Esophagus squamous epithelium (tissue), 5 donors: ENCODE data around the gene LRRC71. TPM values are rescaled to one million over a fixed set of nuclear protein-coding genes. Genes with fewer than 3 reads are reported as not detected.

Experiments used
- DNase-seq: peaks from one replicate; lab custom pipeline; 2025; lab: John Stamatoyannopoulos, UW
- H3K27ac ChIP-seq, 4 donors: fragments of 200-600 bp; sonication (generic); one replicate each; pipeline ENCODE4 v1.5.1; 2016 to 2019; ENCODE audit warnings: mild to moderate bottlenecking in 1 of 4
- H3K27me3 ChIP-seq, 4 donors: fragments of 200-600 bp; sonication (generic); 1 replicate in 3 of 4; 2 replicates in 1 of 4; pipeline versions ENCODE4 v1.5.1 to v1.6.0; 2017 to 2021; ENCODE audit warnings: antibody characterized with exemption in 1 of 4
- H3K36me3 ChIP-seq, 3 donors: fragments of 200-600 bp; sonication (generic); one replicate each; pipeline ENCODE4 v1.5.1; 2016 to 2019
- H3K4me1 ChIP-seq, 3 donors: fragments of 200-600 bp; sonication (generic); one replicate each; pipeline ENCODE4 v1.5.1; 2017 to 2019
- H3K4me3 ChIP-seq, 4 donors: fragments of 200-600 bp; sonication (generic); 1 replicate in 3 of 4; 2 replicates in 1 of 4; pipeline ENCODE4 v1.5.1; 2016 to 2019; ENCODE audit warnings: mild to moderate bottlenecking in 2 of 4, moderate library complexity in 1 of 4
- H3K9me3 ChIP-seq, 3 donors: fragments of 200-600 bp; sonication (generic); one replicate each; pipeline ENCODE4 v1.5.1; 2016 to 2019
- POLR2A ChIP-seq, 4 donors: fragments of 450-650 bp; IDR thresholded peaks; one replicate each; pipeline ENCODE4 v1.6.1; 2017; ENCODE audit warnings: antibody characterized with exemption in 4 of 4, mild to moderate bottlenecking in 4 of 4, moderate library complexity in 3 of 4
- WGBS, 2 donors: methylation state at CpG; one replicate each; pipeline ENCODE4 v1.1.5; 2018; 5-methylcytosine and 5-hydroxymethylcytosine counted together
- intact Hi-C: fragments of 100-400 bp; cut with DNase I; formaldehyde crosslinking; loops from one replicate; pipeline ENCODE4 v1.15.0; 2022
- total RNA-seq, 4 donors: library from RNA; depleted of rRNA; stranded (reverse); fragments of >200 nt; gene quantifications; one replicate each; pipeline ENCODE4 v1.1.0, GENCODE V29; 2016
- TF ChIP-seq, protein P1 (sequence below), 6 experiments: fragments of 450-650 bp in 4 of 6; fragments of 200-600 bp in 2 of 6; sonication (generic) in 2 of 6; IDR thresholded peaks; one replicate each; pipeline ENCODE4 v1.5.1; 2016 to 2019; ENCODE audit warnings: antibody characterized with exemption in 6 of 6, mild to moderate bottlenecking in 4 of 6, moderate library complexity in 4 of 6
- donor health status: DM: yes; HTN: yes; CAD: no.

The LRRC71 gene
- total RNA-seq, 4 donors from 2014 or later = not detected

DNA sequence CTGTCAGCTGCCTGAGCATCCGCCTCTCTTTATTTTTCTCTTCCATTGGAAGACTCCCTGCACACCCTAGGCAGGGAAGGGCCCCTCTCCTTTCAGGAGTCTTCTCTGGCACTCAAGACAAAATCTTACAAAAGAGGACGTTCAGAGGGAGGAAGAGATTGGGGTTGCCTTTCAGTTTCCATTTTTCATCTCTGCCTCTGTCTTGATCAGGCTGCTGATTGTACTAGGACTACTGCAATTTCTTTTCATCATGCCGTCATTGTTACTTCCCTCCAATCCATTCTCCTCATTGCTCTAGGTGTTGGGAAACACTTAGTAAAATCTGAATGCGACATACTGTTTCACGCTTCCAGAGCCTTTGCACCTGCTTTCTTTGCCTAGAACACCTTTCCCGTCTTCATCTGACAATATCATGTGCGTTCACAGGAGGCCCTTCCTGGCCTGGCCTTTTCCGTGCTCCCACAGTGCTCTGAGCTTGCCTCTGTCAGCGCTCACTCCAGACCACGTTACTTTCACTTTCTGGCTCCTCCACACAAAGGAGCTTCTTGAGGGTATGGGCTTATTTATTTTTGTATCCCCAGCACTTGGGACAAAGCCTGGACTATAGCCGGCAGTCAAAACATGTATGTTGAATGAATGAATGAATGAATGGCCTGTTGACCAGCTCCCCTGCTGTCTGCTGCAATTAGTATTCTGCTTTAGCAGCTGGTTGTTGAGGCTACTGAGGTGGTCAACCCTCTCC lies 10.9 kb downstream of the LRRC71 start:
- Histone ChIP-seq H3K36me3 (peaks cover 0 to 13% (median 0%) of the 10 kb centered on the region in 3 donors), H3K27me3 (peaks cover 3 to 45% (median 12%) of the 10 kb centered on the region in 4 donors), H3K27ac (no peak overlapping the region), H3K4me1 (peaks cover 7 to 21% (median 10%) of the 10 kb centered on the region in 3 donors), H3K9me3 (no peaks in the 10 kb centered on the region), H3K4me3 (no peak overlapping the region)
- WGBS, 2 donors = 54 to 55% methylated on average over 11 of the region's 11 CpGs
- TF ChIP-seq POLR2A (IDR thresholded peaks at IDR 0.05) = no peak
- TF ChIP-seq, protein P1, sequence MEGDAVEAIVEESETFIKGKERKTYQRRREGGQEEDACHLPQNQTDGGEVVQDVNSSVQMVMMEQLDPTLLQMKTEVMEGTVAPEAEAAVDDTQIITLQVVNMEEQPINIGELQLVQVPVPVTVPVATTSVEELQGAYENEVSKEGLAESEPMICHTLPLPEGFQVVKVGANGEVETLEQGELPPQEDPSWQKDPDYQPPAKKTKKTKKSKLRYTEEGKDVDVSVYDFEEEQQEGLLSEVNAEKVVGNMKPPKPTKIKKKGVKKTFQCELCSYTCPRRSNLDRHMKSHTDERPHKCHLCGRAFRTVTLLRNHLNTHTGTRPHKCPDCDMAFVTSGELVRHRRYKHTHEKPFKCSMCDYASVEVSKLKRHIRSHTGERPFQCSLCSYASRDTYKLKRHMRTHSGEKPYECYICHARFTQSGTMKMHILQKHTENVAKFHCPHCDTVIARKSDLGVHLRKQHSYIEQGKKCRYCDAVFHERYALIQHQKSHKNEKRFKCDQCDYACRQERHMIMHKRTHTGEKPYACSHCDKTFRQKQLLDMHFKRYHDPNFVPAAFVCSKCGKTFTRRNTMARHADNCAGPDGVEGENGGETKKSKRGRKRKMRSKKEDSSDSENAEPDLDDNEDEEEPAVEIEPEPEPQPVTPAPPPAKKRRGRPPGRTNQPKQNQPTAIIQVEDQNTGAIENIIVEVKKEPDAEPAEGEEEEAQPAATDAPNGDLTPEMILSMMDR (IDR thresholded peaks at IDR 0.05) = no peak
- intact Hi-C loops = no loop called here
- DNase-seq = no peak

GRCh38 chr1:156931974-156932710 lies 11.7 kb downstream of the LRRC71 start:
- H3K36me3 ChIP-seq = peaks cover 0 to 20% (median 6%) of the 10 kb centered on the region in 3 donors
- no peak for DNase-seq
- WGBS, 2 donors = 53 to 62% methylated on average over 6 of the region's 8 CpGs
- H3K27ac ChIP-seq = no peak overlapping the region
- no peak overlapping the region for H3K4me3 ChIP-seq
- TF ChIP-seq, protein P1 (IDR thresholded peaks at IDR 0.05) = no peak
- TF ChIP-seq POLR2A (IDR thresholded peaks at IDR 0.05) = no peak
- intact Hi-C loops = no loop called here
- no peaks in the 10 kb centered on the region for H3K9me3 ChIP-seq
- H3K4me1 ChIP-seq = peaks cover 7 to 19% (median 9%) of the 10 kb centered on the region in 3 donors
- peaks cover 0 to 37% (median 9%) of the 10 kb centered on the region in 4 donors for H3K27me3 ChIP-seq

DNA sequence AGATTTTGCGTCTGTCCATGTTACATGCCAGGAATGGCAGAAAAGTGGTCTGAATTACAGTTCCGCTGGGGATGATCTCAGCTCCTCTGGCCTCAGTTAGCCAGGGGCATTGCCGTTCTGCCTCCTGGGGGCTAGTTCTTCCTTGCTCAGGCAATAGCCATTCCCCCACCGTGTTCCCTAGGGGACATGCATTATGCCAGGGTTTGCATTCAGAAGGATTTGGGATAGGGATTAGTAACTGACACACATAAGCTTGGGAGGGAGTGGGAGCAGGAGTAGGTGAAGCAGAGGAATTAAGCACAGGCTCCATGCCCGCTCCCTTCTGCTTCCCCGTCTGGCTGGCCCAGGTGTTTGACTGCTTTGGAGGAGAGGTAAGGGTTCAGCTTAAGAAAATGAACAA lies 12.7 kb downstream of the LRRC71 start:
- 76 to 77% methylated on average over 5 of the region's 6 CpGs for WGBS, 2 donors
- intact Hi-C loops = no loop called here
- Histone ChIP-seq H3K9me3 (no peaks in the 10 kb centered on the region), H3K27ac (no peak overlapping the region), H3K36me3 (peaks cover 0 to 30% (median 7%) of the 10 kb centered on the region in 3 donors), H3K4me1 (peaks cover 0 to 9% (median 0%) of the 10 kb centered on the region in 3 donors), H3K4me3 (no peak overlapping the region), H3K27me3 (peaks cover 0 to 27% (median 5%) of the 10 kb centered on the region in 4 donors)
- no peak for DNase-seq
- TF ChIP-seq, protein P1 (IDR thresholded peaks at IDR 0.05) = no peak
- no peak for TF ChIP-seq POLR2A (IDR thresholded peaks at IDR 0.05)

- WGBS, 2 donors = 77 to 88% methylated on average over 12 to 15 of the region's 17 CpGs
- peaks cover 0 to 9% (median 0%) of the 10 kb centered on the region in 3 donors for H3K4me1 ChIP-seq
- TF ChIP-seq POLR2A (IDR thresholded peaks at IDR 0.05) = no peak
- DNase-seq = no peak
- no peak overlapping the region for H3K27ac ChIP-seq
- peaks cover 0 to 2% (median 0%) of the 10 kb centered on the region in 4 donors for H3K27me3 ChIP-seq
- no peaks in the 10 kb centered on the region for H3K9me3 ChIP-seq
- H3K4me3 ChIP-seq = no peak overlapping the region
- peaks cover 8 to 55% (median 26%) of the 10 kb centered on the region in 3 donors for H3K36me3 ChIP-seq
- intact Hi-C loops = no loop called here
These were observed 15.2 kb downstream of the LRRC71 start for GRCh38 chr1:156935505-156936128.

GRCh38 chr1:156936191-156936590 lies 15.8 kb downstream of the LRRC71 start:
- no peaks in the 10 kb centered on the region for H3K9me3 ChIP-seq
- no peak for DNase-seq
- H3K4me3 ChIP-seq = no peak overlapping the region
- H3K27me3 ChIP-seq = no peaks in the 10 kb centered on the region
- H3K27ac ChIP-seq = no peak overlapping the region
- intact Hi-C loops = no loop called here
- H3K4me1 ChIP-seq = peaks cover 0 to 8% (median 0%) of the 10 kb centered on the region in 3 donors
- TF ChIP-seq POLR2A (IDR thresholded peaks at IDR 0.05) = no peak
- TF ChIP-seq, protein P1 (IDR thresholded peaks at IDR 0.05) = no peak
- H3K36me3 ChIP-seq = peaks cover 8 to 61% (median 27%) of the 10 kb centered on the region in 3 donors
- 86 to 93% methylated on average over 2 to 5 of the region's 5 CpGs for WGBS, 2 donors
